ENCODE results near the gene TTC12. TPM values are rescaled to one million over a fixed set of nuclear protein-coding genes. Genes with fewer than 3 reads are reported as not detected.

TTC12 gene
- polyA plus RNA-seq, 6 donors from 2014 or later: 7.4 to 13.3 (median 10.5) TPM

DNA sequence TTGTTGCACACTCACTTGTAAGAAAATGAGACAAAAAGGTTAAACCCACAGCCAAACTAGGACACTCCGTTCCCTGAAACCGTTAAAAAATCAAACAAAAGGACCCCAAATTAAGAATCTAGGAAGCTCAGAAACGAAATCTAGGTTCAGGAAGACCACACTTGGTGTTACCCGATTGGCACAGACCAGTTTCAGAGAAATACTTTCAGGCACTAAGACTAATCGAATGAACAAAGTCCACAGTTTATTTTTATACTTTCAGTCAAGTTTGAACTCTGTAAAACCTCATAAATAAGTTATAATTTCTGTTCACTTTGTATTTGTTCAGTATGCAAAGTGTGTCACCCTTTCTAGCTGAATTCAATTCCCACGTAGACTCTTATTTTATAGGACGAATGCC, 38.8 kb upstream of the TTC12 start:
- Mint-ChIP-seq H3K27ac (no peak overlapping the region), H3K4me1 (no peaks in the 10 kb centered on the region), H3K36me3 (peaks cover 0 to 5% of the 10 kb centered on the region in 2 donors), H3K4me3 (no peak overlapping the region), H3K27me3 (no peaks in the 10 kb centered on the region), H3K9me3 (no peaks in the 10 kb centered on the region)
- ATAC-seq (ENCODE audit: low read depth in 2 of 2) (no peak), DNase-seq (no peak)

DNA sequence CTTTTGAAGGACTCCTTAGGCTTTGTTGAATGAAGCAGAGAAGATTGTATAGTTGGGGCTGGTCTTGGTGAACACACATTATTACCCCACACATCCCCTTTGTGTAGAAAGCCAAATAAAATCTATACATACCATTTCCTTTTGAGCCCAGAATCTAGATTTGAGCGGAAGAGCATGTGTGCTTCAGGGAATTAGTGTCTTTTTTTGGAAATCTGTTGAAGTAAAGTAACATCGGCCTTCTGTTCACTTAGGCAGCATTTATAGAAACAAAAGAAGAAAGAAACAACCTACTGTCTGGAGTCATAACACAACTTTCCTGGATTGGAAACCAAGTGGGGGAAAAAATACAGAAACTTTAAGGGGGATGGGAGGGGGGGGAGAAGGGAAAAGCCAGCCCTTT, 37.9 kb upstream of the TTC12 start:
- H3K9me3 Mint-ChIP-seq: no peaks in the 10 kb centered on the region
- peaks cover 0 to 5% of the 10 kb centered on the region in 2 donors for H3K36me3 Mint-ChIP-seq
- H3K27ac Mint-ChIP-seq: no peak overlapping the region
- H3K4me3 Mint-ChIP-seq: no peak overlapping the region
- no peak for DNase-seq
- ATAC-seq (ENCODE audit: low read depth in 2 of 2): no peak
- H3K27me3 Mint-ChIP-seq: no peaks in the 10 kb centered on the region
- H3K4me1 Mint-ChIP-seq: no peaks in the 10 kb centered on the region

DNA sequence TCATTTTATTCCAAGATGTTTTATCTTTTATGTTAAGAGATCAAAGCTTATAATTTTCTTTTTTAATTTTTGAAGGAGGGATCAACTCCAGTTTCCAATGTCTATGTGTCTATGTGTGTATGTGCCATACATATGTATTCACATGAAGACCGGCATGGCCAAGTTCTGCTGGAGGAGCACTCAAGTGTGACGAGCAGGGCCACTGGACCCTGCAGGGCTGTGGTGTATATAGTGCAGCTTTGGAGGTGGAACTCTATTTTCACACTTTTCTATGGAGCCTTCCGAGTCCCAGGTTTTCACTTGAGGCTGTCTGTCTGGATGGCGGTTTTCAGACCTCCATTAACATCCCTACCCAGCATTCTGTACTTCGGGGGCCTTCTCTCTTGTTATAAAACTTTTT, 36.5 kb upstream of the TTC12 start:
- Mint-ChIP-seq H3K27me3 (no peaks in the 10 kb centered on the region), H3K4me1 (no peaks in the 10 kb centered on the region), H3K4me3 (no peak overlapping the region), H3K36me3 (peaks cover 0 to 5% of the 10 kb centered on the region in 2 donors), H3K27ac (no peak overlapping the region), H3K9me3 (no peaks in the 10 kb centered on the region)
- no peak for DNase-seq
- no peak for ATAC-seq (ENCODE audit: low read depth in 2 of 2)

DNA sequence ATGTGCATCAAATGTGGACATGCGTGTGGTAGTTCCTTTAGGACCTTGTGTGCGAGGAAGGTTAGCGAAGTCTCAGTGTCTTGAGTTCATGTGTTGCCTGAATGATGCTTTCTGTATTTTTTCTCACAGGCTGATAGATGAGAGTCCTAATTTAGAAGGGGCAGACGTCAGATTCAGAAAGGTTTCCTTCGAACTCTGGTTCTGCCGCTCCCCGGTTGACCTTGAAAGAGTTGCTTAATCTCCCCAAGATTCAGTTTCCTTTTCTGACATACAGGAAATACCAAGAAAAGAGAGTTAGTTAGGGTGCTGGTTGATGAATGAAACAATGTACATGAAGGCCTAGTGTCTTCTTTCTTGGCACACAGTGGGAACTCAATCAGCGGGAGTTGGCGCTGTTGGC, 35.9 kb upstream of the TTC12 start:
- H3K9me3 Mint-ChIP-seq: no peaks in the 10 kb centered on the region
- ATAC-seq (ENCODE audit: low read depth in 2 of 2) (no peak), DNase-seq (no peak)
- peak overlapping the region in 2 of 6 donors; percentile 23 to 57 for H3K27ac Mint-ChIP-seq
- no peak overlapping the region for H3K4me3 Mint-ChIP-seq
- H3K27me3 Mint-ChIP-seq: no peaks in the 10 kb centered on the region
- peaks cover 0 to 5% of the 10 kb centered on the region in 2 donors for H3K36me3 Mint-ChIP-seq
- H3K4me1 Mint-ChIP-seq: no peaks in the 10 kb centered on the region

DNA sequence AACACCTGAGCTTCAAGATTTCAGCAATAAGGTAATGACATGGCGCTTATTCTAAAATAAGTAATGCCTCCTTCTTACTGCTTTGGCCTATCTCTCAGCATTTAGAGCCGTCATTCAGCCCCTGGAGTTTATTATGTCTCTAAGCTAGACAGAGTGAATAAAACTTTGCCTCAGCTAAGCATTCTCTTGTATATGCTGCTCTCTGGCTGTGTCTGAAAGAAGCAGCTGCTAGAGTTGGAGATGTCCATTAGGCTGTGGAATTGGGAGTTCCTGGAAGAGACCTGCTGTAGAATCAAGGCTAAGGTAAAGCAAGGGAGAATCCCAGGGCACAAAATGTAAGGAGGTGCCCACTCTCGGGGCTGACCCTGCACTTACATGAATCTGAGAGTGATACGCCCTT, 35.5 kb upstream of the TTC12 start:
- Mint-ChIP-seq H3K4me3 (no peak overlapping the region), H3K9me3 (no peaks in the 10 kb centered on the region), H3K27me3 (no peaks in the 10 kb centered on the region), H3K27ac (no peak overlapping the region), H3K36me3 (peaks cover 0 to 5% of the 10 kb centered on the region in 2 donors), H3K4me1 (no peaks in the 10 kb centered on the region)
- ATAC-seq (ENCODE audit: low read depth in 2 of 2) (no peak), DNase-seq (no peak)

DNA sequence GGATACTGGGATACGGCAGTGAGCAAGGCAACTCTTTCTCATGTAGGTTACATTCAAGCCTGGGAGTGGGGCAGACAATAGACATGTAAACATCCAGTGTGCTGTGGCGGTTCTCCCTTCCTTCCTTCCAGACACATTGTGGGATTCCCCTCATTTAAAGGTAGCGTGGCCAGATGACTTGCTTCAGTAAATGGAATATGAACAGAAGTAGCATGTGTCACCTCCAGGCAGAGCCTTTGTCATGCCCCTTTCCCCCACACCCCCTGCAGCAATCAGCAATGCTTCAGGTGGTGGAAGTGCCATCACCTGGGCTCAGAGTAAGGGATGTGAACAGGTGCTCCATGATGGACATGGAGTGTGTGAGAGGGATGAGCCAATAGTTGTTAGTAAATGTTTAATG, 34.8 kb upstream of the TTC12 start:
- no peak for DNase-seq
- no peaks in the 10 kb centered on the region for H3K9me3 Mint-ChIP-seq
- peaks cover 0 to 5% of the 10 kb centered on the region in 2 donors for H3K36me3 Mint-ChIP-seq
- H3K27ac Mint-ChIP-seq: peak overlapping the region in 1 of 6 donors; percentile 2
- no peaks in the 10 kb centered on the region for H3K4me1 Mint-ChIP-seq
- H3K4me3 Mint-ChIP-seq: no peak overlapping the region
- H3K27me3 Mint-ChIP-seq: no peaks in the 10 kb centered on the region
- ATAC-seq (ENCODE audit: low read depth in 2 of 2): no peak

DNA sequence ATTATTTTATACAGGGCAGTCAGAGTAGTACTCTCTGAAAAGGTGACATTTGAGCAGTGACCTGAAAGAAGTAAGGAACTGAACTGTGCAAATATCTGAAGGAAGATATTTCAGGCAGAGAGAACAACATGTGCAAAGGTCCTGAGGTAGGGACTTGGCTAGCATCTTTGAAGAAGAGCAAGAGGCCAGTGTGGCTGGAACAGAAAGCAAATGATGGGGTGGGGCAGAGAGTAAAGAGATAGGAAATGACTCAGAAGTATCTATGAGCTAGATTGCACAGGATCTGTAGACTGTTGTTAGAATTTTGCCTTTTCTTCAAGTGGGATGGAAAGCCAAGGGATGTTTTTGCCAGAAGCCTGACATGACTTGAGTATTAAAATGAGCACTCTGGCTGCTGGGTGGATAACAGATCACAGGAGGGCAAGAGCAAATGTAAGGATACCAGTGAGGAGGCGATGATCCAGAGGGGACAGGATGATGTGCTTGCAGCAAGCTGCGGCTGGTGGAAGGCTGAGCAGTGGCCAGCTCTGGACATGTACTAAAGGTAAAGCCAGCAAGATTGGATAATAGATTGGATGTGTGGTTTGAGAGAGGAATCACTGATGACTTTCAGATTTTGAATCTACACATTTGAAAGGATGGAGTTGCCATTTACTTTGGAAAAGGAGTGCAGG, 33.2 kb upstream of the TTC12 start:
- Mint-ChIP-seq H3K27me3 (no peaks in the 10 kb centered on the region), H3K27ac (no peak overlapping the region), H3K4me3 (no peak overlapping the region), H3K4me1 (no peaks in the 10 kb centered on the region), H3K36me3 (peaks cover 0 to 5% of the 10 kb centered on the region in 2 donors), H3K9me3 (no peaks in the 10 kb centered on the region)
- DNase-seq (no peak), ATAC-seq (ENCODE audit: low read depth in 2 of 2) (no peak)

DNA sequence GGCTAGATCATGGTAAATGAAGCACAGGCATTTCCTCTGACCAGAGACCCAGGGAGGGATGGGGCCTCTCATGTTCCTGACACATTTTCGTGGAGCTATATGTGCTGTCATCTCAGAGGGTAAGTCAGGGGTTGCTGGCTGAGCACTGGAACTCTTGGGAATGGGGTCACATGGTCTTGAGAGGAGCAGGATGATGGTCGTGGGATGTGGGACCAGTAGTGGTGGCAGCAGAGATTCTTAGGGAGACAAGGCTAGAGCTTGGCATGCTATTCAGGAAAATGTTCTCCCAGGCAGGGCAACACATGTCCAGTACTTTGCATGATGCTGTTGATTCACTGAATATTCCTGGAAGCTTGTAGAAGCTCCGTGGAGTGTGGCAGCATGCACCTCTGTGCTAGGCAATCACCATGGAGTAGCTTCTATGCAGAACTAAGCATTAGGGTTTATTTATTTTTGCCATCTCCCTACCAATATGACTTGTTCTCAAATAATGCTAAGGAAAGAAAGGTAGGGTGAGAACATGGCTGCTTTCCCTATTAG, 31.4 kb upstream of the TTC12 start:
- Mint-ChIP-seq H3K4me3 (no peak overlapping the region), H3K27ac (no peak overlapping the region), H3K4me1 (no peaks in the 10 kb centered on the region), H3K36me3 (peaks cover 0 to 5% of the 10 kb centered on the region in 2 donors), H3K27me3 (peaks cover 0 to 5% (median 0%) of the 10 kb centered on the region in 3 donors), H3K9me3 (no peaks in the 10 kb centered on the region)
- no peak for DNase-seq
- no peak for ATAC-seq (ENCODE audit: low read depth in 2 of 2)

DNA sequence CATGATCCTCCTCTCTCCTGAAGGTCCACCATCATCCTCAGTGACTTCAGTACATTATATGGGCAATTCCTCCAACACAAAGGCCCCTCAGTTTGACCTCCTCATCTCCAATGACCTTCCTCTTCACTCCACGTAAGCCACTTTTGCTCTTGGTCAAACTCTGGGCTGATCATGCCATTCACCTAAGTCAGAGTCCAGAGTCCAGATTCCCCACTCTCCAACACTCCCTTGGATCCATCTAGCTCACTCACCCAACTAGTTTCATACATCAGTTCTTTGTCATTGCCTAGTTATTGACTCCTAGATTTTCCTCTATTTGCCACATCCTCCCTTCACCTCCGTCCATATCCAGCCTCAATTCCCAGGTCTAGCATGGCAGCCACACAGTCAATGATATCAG, 30.5 kb upstream of the TTC12 start:
- peaks cover 0 to 5% (median 0%) of the 10 kb centered on the region in 3 donors for H3K27me3 Mint-ChIP-seq
- no peaks in the 10 kb centered on the region for H3K9me3 Mint-ChIP-seq
- H3K4me1 Mint-ChIP-seq: no peaks in the 10 kb centered on the region
- H3K27ac Mint-ChIP-seq: no peak overlapping the region
- DNase-seq: no peak
- H3K36me3 Mint-ChIP-seq: no peaks in the 10 kb centered on the region
- ATAC-seq (ENCODE audit: low read depth in 2 of 2): no peak
- H3K4me3 Mint-ChIP-seq: no peak overlapping the region

DNA sequence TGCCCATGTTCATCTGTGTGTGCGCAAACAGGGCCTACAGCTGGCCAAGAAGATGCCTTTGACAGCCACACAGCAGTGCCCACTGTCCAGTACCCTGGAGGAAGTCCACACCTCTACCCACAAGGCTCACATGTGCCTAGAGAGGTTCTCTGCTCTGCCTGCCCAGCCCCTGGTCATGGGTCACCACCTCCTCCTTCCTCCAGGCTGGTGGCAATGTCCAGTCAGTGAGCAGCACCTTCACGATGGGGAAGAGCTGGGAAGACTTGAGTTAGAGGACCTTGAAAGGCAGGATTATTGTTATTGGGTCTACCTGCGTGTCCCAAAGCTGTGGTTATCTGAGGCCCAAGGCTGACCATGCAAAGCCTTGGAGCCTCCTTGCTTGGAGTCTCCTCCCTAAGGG, 28.4 kb upstream of the TTC12 start:
- ATAC-seq (ENCODE audit: low read depth in 2 of 2) (no peak), DNase-seq (no peak)
- H3K9me3 Mint-ChIP-seq: no peaks in the 10 kb centered on the region
- peaks cover 0 to 5% (median 3%) of the 10 kb centered on the region in 3 donors for H3K27me3 Mint-ChIP-seq
- H3K4me1 Mint-ChIP-seq: peaks cover 0 to 6% (median 3%) of the 10 kb centered on the region in 3 donors
- no peak overlapping the region for H3K4me3 Mint-ChIP-seq
- H3K36me3 Mint-ChIP-seq: no peaks in the 10 kb centered on the region
- no peak overlapping the region for H3K27ac Mint-ChIP-seq

DNA sequence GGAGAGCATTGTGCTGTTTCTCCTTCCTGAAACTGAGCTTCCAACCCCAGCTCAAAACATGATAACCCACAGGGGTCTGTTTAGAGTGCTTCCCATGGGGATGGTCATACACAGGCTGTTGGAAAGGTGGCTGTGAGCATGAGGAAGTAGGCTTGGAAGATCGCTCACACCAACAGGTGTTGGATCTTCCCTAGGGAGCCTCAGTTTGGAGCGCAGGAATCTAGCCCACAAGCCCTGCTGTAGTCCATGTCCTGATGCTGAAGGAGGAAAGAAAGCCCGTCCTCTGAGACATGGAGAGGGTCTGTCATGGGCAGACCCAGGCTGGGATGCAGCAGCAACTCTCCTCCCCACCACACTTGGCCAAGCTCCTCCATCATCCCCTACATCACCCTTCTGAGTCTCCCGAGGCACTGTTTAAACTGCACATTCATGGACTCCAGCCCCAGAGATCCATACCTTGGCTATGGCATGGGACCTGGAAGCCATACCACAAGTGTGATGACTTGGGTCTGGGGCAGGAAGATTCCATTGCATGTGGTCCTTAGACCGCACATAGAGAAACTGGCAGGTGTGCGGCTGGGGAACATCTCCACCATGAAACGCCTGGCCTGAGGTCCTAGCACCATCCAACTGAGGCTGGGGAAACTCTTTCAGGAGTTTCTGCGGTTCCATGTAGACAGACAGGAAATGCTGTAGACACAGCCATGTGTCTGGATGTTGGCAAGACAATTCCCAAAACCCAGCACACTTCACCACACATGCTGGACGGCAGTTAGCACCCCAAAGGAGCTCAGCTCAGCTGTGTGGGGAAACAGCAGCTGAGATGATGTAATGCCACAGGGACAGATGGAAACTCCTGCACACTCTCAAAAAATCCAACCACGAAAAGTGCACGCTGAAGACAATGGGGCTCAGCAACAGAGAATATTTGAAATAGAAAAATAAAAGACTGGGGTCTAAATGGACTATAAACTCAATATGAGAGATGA, 27.6 kb upstream of the TTC12 start:
- ATAC-seq (ENCODE audit: low read depth in 2 of 2) (no peak), DNase-seq (no peak)
- Mint-ChIP-seq H3K9me3 (no peaks in the 10 kb centered on the region), H3K27me3 (peaks cover 0 to 5% (median 3%) of the 10 kb centered on the region in 3 donors), H3K36me3 (no peaks in the 10 kb centered on the region), H3K4me1 (peaks cover 0 to 6% (median 3%) of the 10 kb centered on the region in 3 donors), H3K4me3 (no peak overlapping the region), H3K27ac (no peak overlapping the region)

DNA sequence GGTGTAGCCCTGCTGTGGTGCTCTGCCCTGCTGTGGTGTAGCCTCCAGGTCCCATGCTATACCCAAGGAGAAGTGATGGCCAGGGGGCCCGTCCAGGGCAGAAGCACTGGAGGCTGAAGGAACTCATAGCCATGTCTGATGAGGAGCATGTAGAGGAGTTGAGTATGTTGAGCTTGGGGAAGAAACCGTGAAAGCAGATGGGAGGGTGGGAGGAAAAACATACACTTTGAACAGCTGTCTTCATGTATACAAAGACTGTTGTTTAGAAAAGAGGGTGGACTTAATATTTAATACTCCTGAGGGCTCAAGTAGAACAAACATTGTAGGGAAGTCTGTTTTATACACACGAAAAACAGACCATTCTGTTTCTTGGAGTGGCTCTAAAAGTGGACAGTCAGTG, 26.6 kb upstream of the TTC12 start:
- DNase-seq (no peak), ATAC-seq (ENCODE audit: low read depth in 2 of 2) (no peak)
- H3K36me3 Mint-ChIP-seq: no peaks in the 10 kb centered on the region
- peaks cover 3 to 11% (median 4%) of the 10 kb centered on the region in 3 donors for H3K27me3 Mint-ChIP-seq
- no peak overlapping the region for H3K4me3 Mint-ChIP-seq
- no peaks in the 10 kb centered on the region for H3K9me3 Mint-ChIP-seq
- H3K4me1 Mint-ChIP-seq: peaks cover 0 to 6% (median 3%) of the 10 kb centered on the region in 3 donors
- H3K27ac Mint-ChIP-seq: peak overlapping the region in 2 of 6 donors; percentile 16 to 18

DNA sequence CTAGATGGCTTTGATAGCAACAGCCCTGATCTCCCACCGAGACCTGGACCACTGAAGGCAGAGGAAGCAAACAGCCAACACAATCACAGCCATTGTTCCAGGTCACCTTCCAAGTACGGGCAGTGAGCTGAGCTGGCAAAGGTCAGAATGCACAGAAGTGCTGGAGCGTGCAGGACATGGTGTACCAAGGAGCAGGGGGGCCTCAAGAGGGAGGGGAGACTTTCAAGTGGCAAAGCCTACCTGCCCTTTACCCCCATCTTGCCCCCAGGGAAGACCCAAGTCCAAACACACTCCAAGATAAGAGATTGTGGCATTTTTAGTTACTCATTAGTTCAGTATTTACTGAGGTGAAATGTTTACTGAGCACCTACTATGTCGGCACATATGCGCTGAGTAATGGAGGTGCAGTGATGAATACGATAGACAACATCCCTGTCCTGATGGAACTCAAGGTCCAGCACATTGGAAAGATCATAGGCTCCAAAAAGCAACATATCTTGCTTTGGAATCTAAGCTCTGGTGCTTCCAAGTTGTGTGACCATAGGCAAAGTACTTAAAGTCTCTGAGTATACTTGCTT, 26.0 kb upstream of the TTC12 start:
- ATAC-seq (ENCODE audit: low read depth in 2 of 2): no peak
- H3K36me3 Mint-ChIP-seq: no peaks in the 10 kb centered on the region
- H3K27me3 Mint-ChIP-seq: peaks cover 3 to 13% (median 9%) of the 10 kb centered on the region in 3 donors
- no peak overlapping the region for H3K4me3 Mint-ChIP-seq
- DNase-seq: no peak
- H3K4me1 Mint-ChIP-seq: peaks cover 0 to 6% (median 3%) of the 10 kb centered on the region in 3 donors
- H3K27ac Mint-ChIP-seq: peak overlapping the region in 1 of 6 donors; percentile 16
- H3K9me3 Mint-ChIP-seq: no peaks in the 10 kb centered on the region

All from naive B cell (primary cell).